ENCODE results near the gene MRFAP1L1.
A peak's percentile ranks its signal among the peaks of the same experiment; 100 is the strongest.

The MRFAP1L1 gene

GRCh38 chr4:6720202-6720699 lies 10.6 kb upstream of the MRFAP1L1 start:
- Histone ChIP-seq H3K27ac (ENCODE audit: low read length) (no peak overlapping the region), H3K36me3 (replicated peaks; ENCODE audit: insufficient read depth, low read length) (no peaks in the 10 kb centered on the region), H2AFZ (ENCODE audit: low read length) (peak overlapping the region; percentile 33; the same call in 1 of the 2 replicates), H3K4me1 (ENCODE audit: low read length) (peaks cover 13% of the 10 kb centered on the region), H3F3A (ENCODE audit: insufficient read depth, low read length) (no peaks in the 10 kb centered on the region), H3K4me3 (ENCODE audit: low read length) (no peak overlapping the region), H4K20me1 (ENCODE audit: insufficient read depth, low read length) (no peaks in the 10 kb centered on the region), H3K9ac (ENCODE audit: low read length) (no peak overlapping the region), H3K9me2 (replicated peaks; ENCODE audit: insufficient read depth, low read length) (no peaks in the 10 kb centered on the region), H3K4me2 (ENCODE audit: low read depth, low read length) (peak overlapping the region; percentile 21; the same call in 1 of the 2 replicates), H3K79me2 (ENCODE audit: low read length) (peaks cover 9% of the 10 kb centered on the region), H3K27me3 (replicated peaks; ENCODE audit: insufficient read depth, low read length) (no peaks in the 10 kb centered on the region), H3K9me3 (replicated peaks; ENCODE audit: insufficient read depth, low read length) (no peaks in the 10 kb centered on the region)
- peak; percentile 87 for TF ChIP-seq CTCF (IDR thresholded peaks at IDR 0.05; ENCODE audit: low read length)
- no peak for TF ChIP-seq EZH2 (optimal IDR thresholded peaks at IDR 0.05; ENCODE audit: low read depth, low read length)
- DNase-seq = peak; percentile 51

GRCh38 chr4:6719611-6720179 lies 10.0 kb upstream of the MRFAP1L1 start:
- H3K4me2 ChIP-seq (ENCODE audit: low read depth, low read length) = no peak overlapping the region
- no peak for DNase-seq
- no peaks in the 10 kb centered on the region for H3K36me3 ChIP-seq (replicated peaks; ENCODE audit: insufficient read depth, low read length)
- TF ChIP-seq EZH2phosphoT487 (IDR thresholded peaks at IDR 0.05; ENCODE audit: low read length) (no peak), EZH2 (optimal IDR thresholded peaks at IDR 0.05; ENCODE audit: low read depth, low read length) (no peak), CTCF (IDR thresholded peaks at IDR 0.05; ENCODE audit: low read length) (no peak)
- H2AFZ ChIP-seq (ENCODE audit: low read length) = no peak overlapping the region
- no peaks in the 10 kb centered on the region for H4K20me1 ChIP-seq (ENCODE audit: insufficient read depth, low read length)
- H3K9me2 ChIP-seq (replicated peaks; ENCODE audit: insufficient read depth, low read length) = no peaks in the 10 kb centered on the region
- no peak overlapping the region for H3K4me3 ChIP-seq (ENCODE audit: low read length)
- H3K9me3 ChIP-seq (replicated peaks; ENCODE audit: insufficient read depth, low read length) = no peaks in the 10 kb centered on the region
- H3K4me1 ChIP-seq (ENCODE audit: low read length) = peaks cover 13% of the 10 kb centered on the region
- H3F3A ChIP-seq (ENCODE audit: insufficient read depth, low read length) = no peaks in the 10 kb centered on the region
- H3K9ac ChIP-seq (ENCODE audit: low read length) = no peak overlapping the region
- no peaks in the 10 kb centered on the region; the same call in 1 of the 2 replicates for H3K27me3 ChIP-seq (replicated peaks; ENCODE audit: insufficient read depth, low read length)
- H3K79me2 ChIP-seq (ENCODE audit: low read length) = peaks cover 9% of the 10 kb centered on the region
- H3K27ac ChIP-seq (ENCODE audit: low read length) = no peak overlapping the region

- Histone ChIP-seq H2AFZ (ENCODE audit: low read length) (no peak overlapping the region), H3K27ac (ENCODE audit: low read length) (no peak overlapping the region), H4K20me1 (ENCODE audit: insufficient read depth, low read length) (no peaks in the 10 kb centered on the region), H3F3A (ENCODE audit: insufficient read depth, low read length) (no peaks in the 10 kb centered on the region), H3K9me2 (replicated peaks; ENCODE audit: insufficient read depth, low read length) (no peaks in the 10 kb centered on the region), H3K4me3 (ENCODE audit: low read length) (no peak overlapping the region), H3K4me2 (ENCODE audit: low read depth, low read length) (no peak overlapping the region), H3K4me1 (ENCODE audit: low read length) (peaks cover 13% of the 10 kb centered on the region), H3K9ac (ENCODE audit: low read length) (no peak overlapping the region), H3K36me3 (replicated peaks; ENCODE audit: insufficient read depth, low read length) (no peaks in the 10 kb centered on the region), H3K27me3 (replicated peaks; ENCODE audit: insufficient read depth, low read length) (no peaks in the 10 kb centered on the region; the same call in 1 of the 2 replicates), H3K9me3 (replicated peaks; ENCODE audit: insufficient read depth, low read length) (no peaks in the 10 kb centered on the region), H3K79me2 (ENCODE audit: low read length) (peaks cover 9% of the 10 kb centered on the region)
- no peak for TF ChIP-seq EZH2phosphoT487 (IDR thresholded peaks at IDR 0.05; ENCODE audit: low read length)
- no peak for TF ChIP-seq CTCF (IDR thresholded peaks at IDR 0.05; ENCODE audit: low read length)
- TF ChIP-seq EZH2 (optimal IDR thresholded peaks at IDR 0.05; ENCODE audit: low read depth, low read length) = no peak
- DNase-seq = no peak
These were observed 9.4 kb upstream of the MRFAP1L1 start for GRCh38 chr4:6718932-6719610.
